Osteoblast (primary cell): ENCODE results near the gene STX18. TPM values are rescaled to one million over a fixed set of nuclear protein-coding genes. Genes with fewer than 3 reads are reported as not detected.

Experiments used
- DNase-seq: peaks from one replicate; pipeline ENCODE4 v3.0.0; 2011; ENCODE audit warnings: low spot score, mixed read lengths; ENCODE audit not compliant: insufficient read length; ENCODE audit errors: missing footprints
- H2AFZ ChIP-seq: 2 replicates; pipeline ENCODE4 v1.6.0; 2011; ENCODE audit warnings: mild to moderate bottlenecking, low read length
- H3K27ac ChIP-seq: 2 replicates; pipeline ENCODE4 v1.5.1; 2011; ENCODE audit warnings: mild to moderate bottlenecking, low read depth, low read length, moderate library complexity
- H3K27me3 ChIP-seq: 2 replicates; pipeline ENCODE4 v1.6.0; 2012; ENCODE audit warnings: mild to moderate bottlenecking, control low read depth, inconsistent platforms, low read length, moderate library complexity; ENCODE audit not compliant: insufficient read depth
- H3K36me3 ChIP-seq: 2 replicates; pipeline ENCODE4 v1.5.1; 2011; ENCODE audit warnings: mild to moderate bottlenecking, low read length, control low read depth, moderate library complexity; ENCODE audit not compliant: insufficient read depth
- H3K4me1 ChIP-seq: 2 replicates; pipeline ENCODE4 v1.5.1; 2011; ENCODE audit warnings: mild to moderate bottlenecking, low read length, control low read depth, moderate library complexity; ENCODE audit not compliant: insufficient read depth
- H3K4me2 ChIP-seq: 2 replicates; pipeline ENCODE4 v1.6.0; 2011; ENCODE audit warnings: mild to moderate bottlenecking, low read length; ENCODE audit not compliant: insufficient read depth
- H3K4me3 ChIP-seq: fragments of 200-600 bp; sonication (generic); 3 replicates; pipeline ENCODE4 v1.5.1; 2012; ENCODE audit warnings: mild to moderate bottlenecking, low read length, inconsistent platforms; ENCODE audit not compliant: insufficient read depth
- H3K79me2 ChIP-seq: 2 replicates; pipeline ENCODE4 v1.6.0; 2012; ENCODE audit warnings: mild to moderate bottlenecking, low read length, control low read depth, inconsistent platforms; ENCODE audit not compliant: insufficient read depth
- H3K9me3 ChIP-seq: 2 replicates; pipeline ENCODE4 v1.5.1; 2011; ENCODE audit warnings: low read depth, low read length, control low read depth
- H4K20me1 ChIP-seq: 2 replicates; pipeline ENCODE4 v1.6.0; 2012; ENCODE audit warnings: mild to moderate bottlenecking, low read length, control low read depth; ENCODE audit not compliant: insufficient read depth
- CTCF ChIP-seq: IDR thresholded peaks from 2 replicates; pipeline ENCODE4 v1.5.1; 2011; ENCODE audit warnings: mild to moderate bottlenecking, low read depth, low read length, moderate library complexity; ENCODE audit errors: extremely low read depth
- total RNA-seq: library from RNA; depleted of rRNA; stranded (reverse); fragments of >200 nt; gene quantifications from 2 replicates; pipeline ENCODE4 v1.2.3, GENCODE V29; 2012

Gene STX18
- total RNA-seq, 1 donor, result 23.9 TPM

GRCh38 chr4:4542774-4543485, 1.1 kb upstream of the STX18 start:
- Histone ChIP-seq H3K4me2 (peak overlapping the region; percentile 94), H3K27ac (no peak overlapping the region), H3K36me3 (no peaks in the 10 kb centered on the region), H3K79me2 (peaks cover 44% of the 10 kb centered on the region), H3K4me3 (peak overlapping the region; percentile 96), H3K9me3 (no peaks in the 10 kb centered on the region), H4K20me1 (peaks cover 12% of the 10 kb centered on the region), H3K27me3 (no peaks in the 10 kb centered on the region), H2AFZ (peak overlapping the region; percentile 99), H3K4me1 (peaks cover 19% of the 10 kb centered on the region)
- peak; percentile 45 for DNase-seq
- TF ChIP-seq CTCF, result no peak

DNA sequence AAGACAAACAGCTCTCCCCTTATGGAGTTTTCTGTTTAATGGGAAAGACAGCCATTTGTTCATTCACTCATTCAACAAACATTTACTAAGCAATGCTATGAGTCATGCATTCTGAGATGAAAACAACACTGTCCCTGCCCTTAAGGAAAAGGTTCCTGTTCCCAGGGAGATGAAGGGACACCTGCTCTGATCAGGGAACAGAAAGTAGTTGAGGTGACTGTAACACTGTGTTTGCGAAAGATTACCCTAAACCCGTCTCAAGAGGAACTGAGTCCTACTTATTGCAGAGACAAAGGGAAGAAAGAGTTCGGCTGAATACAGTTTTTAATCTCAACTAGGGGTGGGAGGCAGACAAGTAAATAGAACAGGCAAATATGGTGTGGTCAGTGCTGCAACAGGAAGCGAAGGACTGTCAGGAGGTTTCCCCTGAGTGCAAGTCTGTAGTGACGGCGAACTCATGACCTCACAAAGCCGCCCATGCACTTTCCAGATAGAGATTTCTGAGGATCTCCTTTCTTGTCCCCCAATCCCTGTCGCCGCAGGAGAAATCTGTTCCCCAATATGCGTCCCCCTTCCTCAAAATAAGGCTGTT, 712 bp downstream of the STX18 start:
- peaks cover 25% of the 10 kb centered on the region for H4K20me1 ChIP-seq
- peak; percentile 66 for DNase-seq
- H3K4me2 ChIP-seq, result peak overlapping the region; percentile 94
- peak overlapping the region; percentile 95 for H3K27ac ChIP-seq
- peaks cover 19% of the 10 kb centered on the region for H3K4me1 ChIP-seq
- peak overlapping the region; percentile 99 for H2AFZ ChIP-seq
- no peaks in the 10 kb centered on the region for H3K9me3 ChIP-seq
- peaks cover 62% of the 10 kb centered on the region for H3K79me2 ChIP-seq
- H3K4me3 ChIP-seq, result peak overlapping the region; percentile 96
- no peak for TF ChIP-seq CTCF
- no peaks in the 10 kb centered on the region for H3K36me3 ChIP-seq
- H3K27me3 ChIP-seq, result no peaks in the 10 kb centered on the region

- Histone ChIP-seq H3K79me2 (peaks cover 79% of the 10 kb centered on the region), H3K4me3 (no peak overlapping the region), H2AFZ (no peak overlapping the region), H3K36me3 (no peaks in the 10 kb centered on the region), H3K27me3 (no peaks in the 10 kb centered on the region), H3K4me1 (peaks cover 19% of the 10 kb centered on the region), H3K9me3 (no peaks in the 10 kb centered on the region), H3K4me2 (no peak overlapping the region), H3K27ac (no peak overlapping the region), H4K20me1 (peaks cover 30% of the 10 kb centered on the region)
- no peak for TF ChIP-seq CTCF
- no peak for DNase-seq
Observed at GRCh38 chr4:4539481-4539880, 2.4 kb downstream of the STX18 start.

DNA sequence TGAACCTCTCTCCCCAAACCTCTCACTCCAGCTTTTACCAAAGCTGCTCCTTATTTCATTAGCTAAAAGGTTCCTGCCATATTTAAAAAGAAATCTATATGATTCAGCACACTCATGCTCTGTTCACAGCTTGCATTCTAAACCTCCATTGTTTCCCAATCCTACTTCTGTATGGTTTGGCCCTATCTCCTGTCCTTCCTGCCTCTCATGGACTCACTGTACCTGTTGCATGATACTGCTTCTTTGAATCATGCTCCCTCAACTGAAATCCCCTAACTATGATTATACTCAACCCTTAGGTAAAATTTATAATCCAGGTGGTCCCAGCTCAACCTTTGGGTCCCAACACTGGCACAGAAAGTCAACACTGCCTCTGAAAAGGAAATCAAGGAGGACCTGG, 6.3 kb downstream of the STX18 start:
- Histone ChIP-seq H3K4me2 (no peak overlapping the region), H3K27ac (no peak overlapping the region), H3K36me3 (no peaks in the 10 kb centered on the region), H3K4me3 (no peak overlapping the region), H2AFZ (no peak overlapping the region), H3K9me3 (no peaks in the 10 kb centered on the region), H3K79me2 (peaks cover 90% of the 10 kb centered on the region), H3K4me1 (peaks cover 4% of the 10 kb centered on the region), H4K20me1 (peaks cover 42% of the 10 kb centered on the region), H3K27me3 (no peaks in the 10 kb centered on the region)
- no peak for TF ChIP-seq CTCF
- DNase-seq, result no peak
